Measurements from ENCODE around the gene AP1G1.
"Not testable (repeated sequence)": the region's sequence is repeated elsewhere in the genome, so short reads cannot be mapped to it uniquely, and the experiment has no call there.

Gene AP1G1

DNA sequence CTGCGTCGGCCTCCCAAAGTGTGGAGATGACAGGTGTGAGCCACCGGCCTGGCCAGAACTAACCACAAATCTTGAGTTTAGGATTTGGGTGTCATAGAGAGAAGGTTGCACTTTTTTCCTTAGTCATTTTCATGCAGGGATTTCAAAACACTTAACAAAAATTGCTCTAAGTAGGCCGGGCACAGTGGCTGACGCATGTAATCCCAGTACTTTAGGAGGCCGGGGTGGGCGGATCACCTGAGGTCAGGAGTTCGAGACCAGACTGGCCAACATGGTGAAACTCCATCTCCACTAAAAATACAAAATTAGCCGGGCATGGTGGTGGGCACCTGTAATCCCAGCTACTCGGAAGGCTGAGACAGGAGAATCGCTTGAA lies 1.5 kb upstream of the AP1G1 start:
- not testable (repeated sequence) for DNase-seq (ENCODE audit: low read depth in 2 of 2)

DNA sequence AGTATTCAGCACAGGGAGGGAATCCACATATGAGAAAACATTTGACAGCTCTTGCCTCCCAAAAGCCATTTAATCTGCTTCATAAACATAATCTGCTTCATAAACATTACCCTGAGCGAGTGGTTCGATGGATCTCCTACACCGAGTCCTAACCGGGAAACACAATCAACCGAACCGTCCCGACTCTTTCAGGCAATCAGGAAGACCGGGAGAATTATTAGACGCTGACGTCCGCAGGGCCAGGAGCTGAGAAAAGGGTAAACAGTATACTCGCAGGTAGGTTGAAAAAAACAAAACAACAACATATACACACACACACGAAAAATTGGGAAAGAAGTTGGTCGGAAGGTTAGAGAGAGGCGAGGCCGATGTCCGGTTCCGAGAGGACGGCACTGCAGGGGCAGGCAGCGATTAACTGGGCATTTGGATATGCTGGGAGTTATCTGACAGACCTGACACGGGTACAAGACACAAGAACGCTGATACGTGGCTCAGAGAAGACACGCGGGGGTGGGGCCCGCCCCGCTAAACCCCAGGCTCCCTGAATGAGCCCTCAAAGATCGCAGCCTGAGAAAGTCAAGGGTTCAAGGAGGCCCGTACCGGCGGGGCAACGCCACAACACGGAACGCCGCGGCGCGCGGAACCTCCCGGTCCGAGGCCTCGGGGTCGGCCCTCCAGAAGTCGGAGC lies 585 bp downstream of the AP1G1 start:
- peak in 1 of 2 donors; percentile 33 for DNase-seq (ENCODE audit: low read depth in 2 of 2)

DNA sequence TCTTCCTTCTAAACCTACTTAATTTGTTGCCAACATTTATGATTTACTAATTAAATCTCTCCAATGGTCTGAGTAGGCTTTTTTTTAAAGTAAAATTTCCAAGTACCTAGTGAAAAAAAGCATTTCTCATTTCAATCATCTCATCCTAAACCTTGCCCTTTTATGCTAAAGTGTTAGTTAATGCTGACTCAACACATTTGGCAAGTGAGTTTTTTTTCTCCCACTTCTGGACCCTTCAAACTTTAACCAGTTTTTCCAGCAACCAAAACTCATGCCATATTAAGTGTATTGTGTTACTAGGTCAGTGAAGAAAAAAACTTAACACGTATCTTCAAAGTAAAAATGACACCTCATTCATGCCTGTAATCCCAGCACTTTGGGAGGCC lies 5.3 kb downstream of the AP1G1 start:
- no peak for DNase-seq (ENCODE audit: low read depth in 2 of 2)

DNA sequence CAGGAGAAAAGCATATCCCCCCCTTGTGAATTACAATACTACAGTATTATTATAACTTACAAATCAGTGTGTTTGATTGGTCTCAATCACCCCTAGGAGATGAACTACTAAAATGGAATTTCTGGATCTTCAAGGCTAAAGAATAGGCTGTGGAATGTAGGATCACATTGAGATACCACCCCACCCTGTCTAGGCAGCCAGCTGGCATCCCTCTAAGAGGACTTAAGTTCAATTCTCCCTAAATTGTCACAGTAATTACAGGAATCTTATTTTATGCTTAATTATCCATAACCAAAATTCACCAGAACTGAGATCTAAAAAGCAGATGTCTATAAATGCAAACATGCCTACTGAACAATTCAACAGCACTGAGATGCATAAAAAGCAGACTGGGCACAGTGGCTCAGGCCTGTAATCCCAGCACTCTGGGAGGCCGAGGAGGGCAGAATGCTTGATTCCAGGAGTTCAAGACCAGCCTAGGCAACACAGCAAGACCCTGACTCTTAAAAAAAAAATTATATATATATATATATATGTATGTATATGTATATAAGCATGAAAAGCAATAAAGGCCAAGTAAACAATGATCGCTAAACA lies 12.0 kb downstream of the AP1G1 start:
- DNase-seq (ENCODE audit: low read depth in 2 of 2): no peak

DNA sequence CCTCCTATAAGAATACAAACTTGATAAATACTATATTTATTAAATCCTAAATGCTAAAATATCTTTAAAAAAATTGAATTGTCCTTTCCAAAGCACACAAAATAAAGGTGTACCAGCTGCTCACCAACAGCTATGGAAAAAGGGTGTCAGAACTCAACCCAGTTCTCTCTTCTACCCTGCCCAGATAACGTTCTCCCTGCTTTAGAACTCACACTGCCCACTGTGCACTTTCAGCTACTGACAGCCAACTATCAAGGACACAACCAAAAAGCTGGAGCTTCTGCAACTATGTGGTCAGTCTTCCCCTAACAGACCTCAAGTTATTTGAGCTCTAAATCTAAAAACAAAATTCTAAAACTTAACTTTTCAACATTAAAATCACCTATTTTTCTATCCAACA lies 13.7 kb downstream of the AP1G1 start:
- no peak for DNase-seq (ENCODE audit: low read depth in 2 of 2)

DNA sequence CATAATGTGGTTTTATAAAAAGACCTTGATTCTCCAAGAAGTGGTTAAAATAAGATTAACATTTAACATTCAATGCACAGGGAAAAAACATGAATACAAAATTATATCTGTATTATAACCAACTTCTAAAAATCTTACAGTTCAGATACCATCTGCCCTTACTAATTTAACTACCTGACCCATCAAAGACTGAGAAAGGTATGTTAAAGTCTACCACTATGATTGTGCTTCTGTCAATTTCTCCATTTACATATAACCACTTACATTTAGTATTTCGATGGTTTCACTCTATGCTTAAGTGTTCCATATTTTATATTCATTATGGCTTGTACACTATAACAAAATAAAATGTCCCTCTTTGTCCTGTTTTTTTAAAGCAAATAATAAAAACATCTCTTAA lies 14.6 kb downstream of the AP1G1 start:
- DNase-seq (ENCODE audit: low read depth in 2 of 2): no peak

DNA sequence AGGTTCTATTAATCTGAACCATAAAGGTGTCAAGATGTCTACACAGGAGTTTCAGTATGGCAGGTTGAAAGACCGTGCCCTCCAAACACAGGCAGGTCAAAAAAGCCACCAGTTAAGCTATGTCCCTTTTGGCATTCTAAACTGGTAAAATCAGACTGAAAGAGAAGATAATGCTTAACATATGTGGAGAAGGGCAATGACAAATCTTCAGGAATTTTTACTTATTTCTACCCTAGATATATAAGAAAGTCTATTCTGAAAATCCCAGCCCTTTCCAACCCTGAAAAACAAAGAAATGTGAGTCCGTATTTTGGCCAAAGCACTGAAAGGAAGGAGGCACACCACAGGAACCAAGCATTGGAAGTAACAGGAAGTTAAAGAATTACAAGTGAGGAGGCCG lies 16.5 kb downstream of the AP1G1 start:
- no peak for DNase-seq (ENCODE audit: low read depth in 2 of 2)

DNA sequence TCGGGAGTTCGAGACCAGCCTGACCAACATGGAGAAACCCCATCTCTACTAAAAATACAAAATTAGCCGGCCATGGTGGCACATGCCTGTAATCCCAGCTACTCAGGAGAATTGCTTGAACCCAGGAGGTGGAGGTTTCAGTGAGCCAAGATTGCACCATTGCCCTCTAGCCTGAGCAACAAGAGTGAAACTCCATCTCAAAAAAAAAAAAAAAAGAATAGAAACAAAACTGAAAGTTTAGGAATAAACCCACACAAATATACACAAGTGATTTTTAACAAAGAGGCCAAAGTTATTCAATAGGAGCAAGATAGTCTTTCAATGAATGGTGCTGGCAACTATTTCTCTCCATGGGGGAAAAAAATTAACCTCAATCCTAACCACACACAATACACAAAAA lies 18.3 kb downstream of the AP1G1 start:
- DNase-seq (ENCODE audit: low read depth in 2 of 2): not testable (repeated sequence)

DNA sequence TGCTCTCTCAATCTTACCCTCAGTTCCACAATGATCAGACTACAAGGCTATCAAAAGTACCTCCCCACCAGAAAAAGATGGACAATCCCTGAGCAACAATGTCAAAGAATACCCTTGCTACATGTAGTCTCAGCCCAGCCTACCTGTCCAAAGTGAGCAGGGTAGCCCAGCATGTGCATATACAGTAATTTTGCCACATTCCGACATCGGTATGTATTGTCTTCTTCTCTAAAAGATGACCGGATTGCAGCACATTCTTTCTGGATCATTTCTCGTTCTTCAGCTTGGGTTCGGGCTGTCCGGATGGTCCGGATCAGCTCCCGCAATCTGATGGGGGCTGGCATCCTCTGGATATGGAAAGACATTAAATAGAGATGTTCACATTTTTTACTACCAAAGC lies 19.5 kb downstream of the AP1G1 start:
- no peak for DNase-seq (ENCODE audit: low read depth in 2 of 2)

DNA sequence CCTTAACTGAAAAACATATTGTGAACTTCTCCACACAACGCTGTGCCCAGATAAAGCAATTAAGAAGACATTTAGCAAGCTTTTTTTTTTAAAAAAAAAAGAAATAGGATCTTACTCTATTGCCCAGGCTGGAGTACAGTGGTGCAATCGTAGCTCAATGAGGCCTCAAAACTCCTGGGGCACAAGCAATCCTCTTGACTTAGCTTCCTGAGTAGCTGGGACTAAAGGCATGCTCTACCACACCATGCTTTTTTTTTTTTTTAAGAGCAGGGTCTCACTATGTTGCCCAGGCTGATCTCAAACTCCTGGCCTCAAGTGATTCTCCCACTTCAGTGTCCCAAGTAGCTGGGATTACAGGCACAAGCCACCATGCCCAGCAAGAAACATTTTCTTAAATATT lies 20.1 kb downstream of the AP1G1 start:
- no peak for DNase-seq (ENCODE audit: low read depth in 2 of 2)

DNA sequence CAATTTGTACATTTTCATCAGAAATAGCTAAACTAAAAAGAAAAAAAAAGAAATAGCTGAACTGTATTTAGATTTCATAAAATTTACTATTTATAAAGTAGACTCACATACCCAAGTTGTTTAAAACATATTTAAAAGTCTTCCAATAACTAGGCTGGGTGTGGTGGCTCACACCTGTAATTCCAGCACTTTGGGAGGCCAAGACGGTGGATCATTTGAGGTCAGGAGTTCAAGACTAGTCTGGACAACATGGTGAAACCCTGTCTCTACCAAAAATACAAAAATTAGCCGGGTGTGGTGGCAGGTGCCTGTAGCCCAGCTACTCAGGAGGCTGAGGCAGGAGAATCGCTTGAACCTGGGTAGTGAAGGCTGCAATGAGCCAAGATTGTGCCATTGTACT lies 23.5 kb downstream of the AP1G1 start:
- DNase-seq (ENCODE audit: low read depth in 2 of 2): not testable (repeated sequence)

DNA sequence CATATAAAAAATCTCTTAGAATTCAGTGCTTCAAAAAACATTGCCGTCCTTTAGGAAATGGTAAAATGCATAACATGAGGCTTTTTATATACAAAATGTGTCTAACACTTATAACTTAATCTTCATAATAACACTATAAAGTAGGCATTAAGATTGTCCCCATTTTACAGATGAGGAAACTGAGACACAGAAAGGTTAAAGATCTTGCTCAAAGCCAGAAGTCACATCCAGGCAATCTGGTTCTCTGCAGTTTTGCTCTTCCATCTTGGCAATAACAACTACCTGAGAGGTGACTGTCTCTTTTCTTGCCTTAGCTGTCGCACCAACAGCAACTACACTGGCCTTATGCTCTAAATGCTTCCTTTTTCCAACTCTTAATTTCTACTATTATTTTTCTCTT lies 24.5 kb downstream of the AP1G1 start:
- DNase-seq (ENCODE audit: low read depth in 2 of 2): no peak

DNA sequence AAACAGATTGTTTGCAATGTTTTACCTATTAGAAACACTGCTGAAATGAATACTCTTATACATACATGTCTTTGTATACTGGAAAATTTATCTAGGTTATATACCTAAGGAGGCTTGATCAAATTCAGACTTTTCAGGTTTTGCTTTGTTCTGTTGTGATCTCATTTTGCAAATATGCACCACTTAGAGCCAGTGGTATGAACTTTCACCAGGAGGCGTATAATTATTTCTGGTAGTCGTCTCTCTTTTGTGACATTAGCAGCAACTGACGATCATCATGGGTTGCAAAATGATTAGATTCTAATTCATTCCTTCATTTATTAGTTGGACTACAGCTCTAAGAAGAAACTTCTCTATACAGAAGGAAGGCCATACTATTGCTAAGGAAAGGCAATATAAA lies 26.9 kb downstream of the AP1G1 start:
- no peak for DNase-seq (ENCODE audit: low read depth in 2 of 2)

DNA sequence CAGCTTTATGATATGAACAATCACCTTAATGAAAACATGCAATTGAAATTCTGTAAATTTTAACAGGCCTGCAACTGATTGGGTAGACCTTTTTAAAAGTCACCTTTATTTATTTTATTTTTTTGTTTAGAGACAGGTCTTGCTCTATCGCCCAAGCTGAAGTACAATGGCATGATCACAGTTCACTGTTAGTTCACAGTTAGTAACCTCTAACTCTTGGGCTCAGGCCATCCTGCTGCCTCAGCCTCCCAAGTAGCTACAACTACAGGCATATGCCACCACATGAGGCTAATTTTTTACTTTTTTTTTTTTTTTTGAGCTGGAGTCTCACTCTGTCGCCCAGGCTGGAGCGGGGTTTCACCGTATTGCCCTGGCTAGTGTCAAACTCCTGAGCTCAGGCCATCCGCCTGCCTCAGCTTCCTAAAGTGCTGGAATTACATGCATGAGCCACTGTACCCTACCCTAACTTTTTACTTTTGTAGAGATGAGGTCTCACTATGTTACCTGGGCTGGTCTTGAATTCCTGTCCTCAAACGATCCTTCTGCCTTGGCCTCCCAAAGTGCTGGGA lies 28.0 kb downstream of the AP1G1 start:
- no peak for DNase-seq (ENCODE audit: low read depth in 2 of 2)

DNA sequence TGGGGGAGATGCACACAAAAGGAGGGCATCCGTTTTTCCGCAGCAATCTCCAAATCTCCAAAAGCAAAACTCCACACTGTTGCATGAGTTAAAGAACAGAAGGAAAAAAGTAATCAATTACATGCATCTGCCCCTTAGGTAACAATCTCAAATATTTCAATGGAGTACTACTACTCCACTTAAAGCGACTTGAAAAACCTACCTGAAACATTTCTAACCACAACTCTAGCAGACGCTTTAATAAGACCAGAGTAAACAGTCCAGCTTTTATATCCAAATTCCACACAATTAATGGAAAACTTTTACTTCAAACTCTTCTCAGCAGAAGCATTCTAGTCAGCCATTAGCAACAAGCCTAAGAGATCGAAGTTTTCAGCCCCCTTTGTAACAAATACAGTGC lies 29.9 kb downstream of the AP1G1 start:
- no peak for DNase-seq (ENCODE audit: low read depth in 2 of 2)

DNA sequence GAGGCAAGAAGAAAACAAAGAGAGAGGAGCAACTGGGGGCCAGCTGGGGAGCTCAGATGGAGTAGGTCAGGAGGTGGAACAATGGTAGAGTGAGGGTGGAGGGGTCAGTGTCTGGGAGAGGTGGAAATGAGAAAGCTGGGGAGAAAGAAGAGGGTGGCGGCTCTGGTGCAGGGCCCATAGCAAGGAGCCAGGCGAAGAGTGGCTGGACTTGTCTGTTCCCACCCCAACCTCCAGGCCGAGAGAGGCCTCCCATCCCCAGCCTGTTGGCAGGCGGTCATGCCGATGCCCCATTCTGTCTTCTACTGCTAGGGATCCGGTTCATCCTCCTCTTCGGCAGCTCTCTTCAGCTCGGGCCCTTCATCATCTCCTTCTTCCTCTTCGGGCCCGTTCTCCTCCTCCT lies 31.3 kb downstream of the AP1G1 start:
- DNase-seq (ENCODE audit: low read depth in 2 of 2): no peak

DNA sequence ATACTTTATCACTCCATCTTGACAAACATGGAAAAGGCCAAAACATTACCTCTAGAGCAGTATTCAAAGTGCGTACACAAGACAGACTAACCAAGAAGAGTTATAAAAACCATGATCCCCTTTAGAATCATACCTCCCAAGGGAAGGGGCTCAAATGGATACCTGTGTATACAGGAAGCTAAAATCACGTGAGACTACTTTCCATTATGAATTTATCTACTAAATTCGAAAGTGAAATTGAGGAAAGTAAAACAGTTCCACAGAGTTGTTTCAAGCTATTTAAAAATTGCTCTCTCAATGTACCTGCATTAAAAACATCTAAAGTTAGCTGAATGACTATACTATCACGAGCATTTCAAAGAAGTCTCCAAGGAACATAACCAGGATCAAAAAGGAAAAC lies 32.7 kb downstream of the AP1G1 start:
- no peak for DNase-seq (ENCODE audit: low read depth in 2 of 2)

DNA sequence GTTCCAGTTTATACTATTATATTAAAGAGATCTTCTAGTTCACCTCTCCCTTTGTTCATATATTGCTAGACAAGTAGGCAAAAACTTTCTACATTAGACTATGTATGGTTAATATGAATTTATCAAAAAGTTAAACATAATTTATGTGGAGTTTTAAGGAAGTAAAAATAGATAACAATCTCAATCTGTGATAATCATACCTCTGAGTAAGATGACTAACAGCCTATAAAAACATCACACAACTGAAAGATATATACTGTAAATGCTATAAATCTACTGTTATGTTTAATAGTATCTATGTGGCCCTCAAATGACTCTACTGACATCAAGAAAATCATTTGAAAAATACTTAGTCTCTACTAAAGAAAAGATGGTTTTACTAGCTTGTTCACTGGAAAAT lies 37.1 kb downstream of the AP1G1 start:
- DNase-seq (ENCODE audit: low read depth in 2 of 2): no peak

DNA sequence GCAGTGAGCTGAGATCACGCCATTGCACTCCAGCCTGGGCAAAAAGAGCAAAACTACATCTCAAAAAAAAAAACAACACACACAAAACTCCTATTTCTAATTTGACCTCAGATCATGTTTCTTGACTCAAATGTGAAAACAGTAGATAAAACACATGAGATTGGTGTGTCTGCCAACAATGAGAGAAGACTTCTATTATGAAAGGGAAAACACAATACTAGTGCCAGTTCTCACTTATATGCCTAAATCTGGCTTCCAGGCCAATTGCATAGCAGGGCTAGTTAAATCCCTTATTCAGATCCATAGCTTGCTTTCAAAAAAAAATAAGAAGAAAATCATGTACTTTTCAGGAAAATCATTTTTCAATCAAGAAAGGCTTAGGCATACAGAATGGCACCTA lies 39.4 kb downstream of the AP1G1 start:
- no peak for DNase-seq (ENCODE audit: low read depth in 2 of 2)

DNA sequence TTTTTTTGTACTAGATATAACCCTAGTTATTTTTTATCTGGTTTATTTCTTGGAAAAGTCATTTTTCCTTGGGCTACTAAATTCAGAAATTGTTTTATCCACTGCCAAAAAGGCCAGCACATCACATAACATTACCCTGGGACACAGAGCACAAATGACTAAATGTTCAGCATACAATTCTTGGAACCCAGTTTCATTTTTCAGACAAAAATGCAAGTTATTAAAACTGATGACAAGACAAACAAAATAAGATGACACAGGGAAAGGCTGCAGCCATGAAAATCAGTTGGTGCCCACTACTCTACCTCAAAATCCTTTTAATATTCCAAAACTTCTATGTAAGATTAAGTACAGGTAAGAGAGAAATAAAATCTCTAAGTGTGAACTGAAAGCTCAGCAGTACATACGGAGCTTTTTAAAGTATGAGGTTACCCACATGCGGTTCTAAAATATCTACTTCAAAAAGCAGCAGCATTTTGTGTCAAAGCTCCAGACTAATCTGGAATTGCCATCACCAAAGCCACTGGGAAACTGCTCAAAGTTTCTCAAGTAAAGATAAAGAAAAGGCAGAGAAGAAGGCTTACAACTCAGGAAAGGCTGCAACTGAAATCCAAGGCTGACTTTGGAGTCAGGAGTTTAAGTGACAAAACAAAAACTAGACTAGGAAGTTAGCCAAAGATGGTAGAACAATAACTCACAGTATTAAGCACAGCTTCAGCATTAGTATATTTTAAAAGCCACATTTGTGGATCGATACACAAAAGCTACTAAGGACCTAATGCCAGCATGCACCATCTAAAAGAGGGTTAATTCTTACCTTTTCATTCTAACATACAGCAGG lies 41.4 kb downstream of the AP1G1 start:
- DNase-seq (ENCODE audit: low read depth in 2 of 2): no peak

DNA sequence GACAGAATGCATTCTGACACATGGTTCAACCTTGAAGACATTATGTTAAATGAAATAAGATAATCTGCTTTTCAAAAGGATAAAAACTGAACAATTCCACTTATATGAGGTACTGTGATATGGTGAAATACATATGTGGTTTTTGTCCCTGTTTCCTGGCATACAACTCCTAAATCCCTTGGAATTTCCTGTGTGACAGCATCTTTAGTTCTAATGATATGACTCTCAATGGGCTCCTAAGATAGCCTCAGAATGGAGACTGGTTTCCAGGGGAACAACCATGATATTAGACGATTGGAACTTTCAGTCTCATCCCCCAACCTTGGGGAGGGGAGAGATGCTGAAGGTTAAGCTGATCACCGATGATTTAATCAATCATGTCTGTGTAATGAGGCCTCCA lies 46.4 kb downstream of the AP1G1 start:
- DNase-seq (ENCODE audit: low read depth in 2 of 2): no peak

DNA sequence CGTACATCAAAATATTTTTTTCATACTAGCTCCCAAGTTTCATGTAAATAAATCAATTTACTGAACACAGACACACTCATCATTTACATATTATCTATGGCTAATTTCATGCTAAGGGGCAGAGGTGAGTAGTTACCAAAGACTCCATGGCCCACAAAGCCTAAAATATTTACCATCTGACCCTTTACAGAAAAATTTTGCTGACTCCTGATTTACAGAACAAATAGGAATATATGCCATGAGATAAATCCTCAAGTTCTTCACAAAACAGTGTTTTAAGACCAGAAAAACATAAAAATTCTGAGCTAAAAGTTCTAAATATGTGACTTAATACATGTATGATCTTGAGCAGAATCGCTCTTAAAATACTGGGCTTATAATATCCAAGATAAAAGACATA lies 47.5 kb downstream of the AP1G1 start:
- no peak for DNase-seq (ENCODE audit: low read depth in 2 of 2)

DNA sequence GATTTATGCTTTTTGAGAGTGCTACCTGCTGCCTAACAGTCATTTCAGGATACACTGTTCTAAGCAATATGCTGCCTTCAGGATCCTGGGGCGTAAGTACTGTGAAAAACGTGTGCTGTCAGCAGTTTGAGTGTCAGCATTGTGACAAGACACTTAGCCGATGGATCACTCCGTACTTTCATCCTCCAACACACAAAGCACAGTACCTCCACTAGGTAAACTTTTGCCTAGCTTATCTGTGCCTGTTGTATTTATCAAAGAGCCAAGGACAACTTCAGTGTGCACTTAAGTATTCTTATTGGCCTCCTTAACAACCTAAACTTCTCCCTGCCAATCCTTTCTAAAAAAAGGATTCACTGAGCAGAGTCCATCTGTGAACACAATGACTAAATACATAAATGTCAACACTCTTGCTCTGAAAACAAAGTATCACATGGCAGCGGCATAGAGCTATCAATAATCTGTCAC lies 50.3 kb downstream of the AP1G1 start:
- no peak for DNase-seq (ENCODE audit: low read depth in 2 of 2)
